SU-DHL-6 (cell line): ENCODE results near the gene TMEM79.
A peak's percentile ranks its signal among the peaks of the same experiment; 100 is the strongest.

ENCODE experiments used
- H2AFZ ChIP-seq: fragments of 200-600 bp; sonication (generic); 2 replicates; pipeline ENCODE4 v1.6.1; 2014; ENCODE audit warnings: low read depth, mild to moderate bottlenecking, moderate library complexity, mixed read lengths, antibody characterized with exemption, low read length; ENCODE audit not compliant: severe bottlenecking
- H3F3A ChIP-seq: fragments of 200-600 bp; shearing (Covaris generic); 2 replicates; pipeline ENCODE4 v1.6.0; 2016; ENCODE audit warnings: antibody characterized with exemption, mild to moderate bottlenecking; ENCODE audit not compliant: insufficient read depth
- H3K27ac ChIP-seq: fragments of 200-600 bp; sonication (generic); 2 replicates; pipeline ENCODE4 v1.5.1; 2016; ENCODE audit warnings: low read depth, mild to moderate bottlenecking, low read length, moderate library complexity, mixed read lengths
- H3K27me3 ChIP-seq: fragments of 200-600 bp; sonication (generic), shearing (Covaris generic); 2 replicates; pipeline ENCODE4 v1.6.0; 2014; ENCODE audit warnings: mild to moderate bottlenecking, low read length
- H3K36me3 ChIP-seq: fragments of 200-600 bp; sonication (generic); 2 replicates; pipeline ENCODE4 v1.6.1; 2014; ENCODE audit warnings: mild to moderate bottlenecking, low read length, mixed read lengths
- H3K4me2 ChIP-seq: fragments of 300-600, 200-600 bp; shearing (Covaris generic), sonication (generic); 2 replicates; pipeline ENCODE4 v1.6.0; 2014; ENCODE audit warnings: low read length, low read depth, mild to moderate bottlenecking; ENCODE audit not compliant: poor library complexity, severe bottlenecking
- H3K4me3 ChIP-seq: fragments of 200-600 bp; sonication (generic); 2 replicates; pipeline ENCODE4 v1.5.1; 2014; ENCODE audit warnings: antibody characterized with exemption, low read length, mild to moderate bottlenecking, mixed read lengths; ENCODE audit not compliant: insufficient read depth, poor library complexity, severe bottlenecking
- H3K79me2 ChIP-seq: fragments of 200-600 bp; sonication (generic); 2 replicates; pipeline ENCODE4 v1.6.1; 2014; ENCODE audit warnings: mild to moderate bottlenecking, low read length, moderate library complexity; ENCODE audit not compliant: insufficient read depth
- H3K9ac ChIP-seq: fragments of 200-600 bp; sonication (generic); 2 replicates; pipeline ENCODE4 v1.7.0; 2014; ENCODE audit warnings: mild to moderate bottlenecking, low read length
- H3K9me2 ChIP-seq: fragments of 200-600 bp; sonication (generic); replicated peaks from 2 replicates; pipeline ENCODE4 v1.6.1; 2014; ENCODE audit warnings: low read length; ENCODE audit not compliant: insufficient read depth
- H3K9me3 ChIP-seq: fragments of 200-600 bp; sonication (generic); 2 replicates; pipeline ENCODE4 v1.6.1; 2014; ENCODE audit warnings: low read length, mixed read lengths; ENCODE audit not compliant: insufficient read depth
- H4K20me1 ChIP-seq: fragments of 200-600 bp; sonication (generic); 2 replicates; pipeline ENCODE4 v1.6.1; 2014; ENCODE audit warnings: low read depth, mild to moderate bottlenecking, antibody characterized with exemption, low read length, moderate library complexity, mixed read lengths
- EZH2phosphoT487 ChIP-seq: fragments of 200-600 bp; sonication (generic), shearing (Covaris generic); conservative IDR thresholded peaks from 2 replicates; pipeline ENCODE4 v1.6.1; 2018; ENCODE audit warnings: mild to moderate bottlenecking, antibody characterized with exemption, low read length, moderate library complexity, mixed read lengths
- TF ChIP-seq, protein P1 (sequence below): fragments of 200-600 bp; sonication (generic); IDR thresholded peaks from one replicate; pipeline ENCODE4 v1.5.1; 2017; ENCODE audit warnings: antibody characterized with exemption, mild to moderate bottlenecking, low read length, moderate library complexity; ENCODE audit not compliant: insufficient read depth, poor library complexity, severe bottlenecking

Gene TMEM79

GRCh38 chr1:156284757-156285156, 632 bp downstream of the TMEM79 start:
- Histone ChIP-seq H3K9me2 (no peaks in the 10 kb centered on the region), H3K4me2 (no peak overlapping the region), H3K9ac (0 out of 2 replicates have a peak overlapping the region, but pooled peaks have one; percentile 90), H3K36me3 (peaks cover 4% of the 10 kb centered on the region; the same call in 1 of the 2 replicates), H3K9me3 (no peaks in the 10 kb centered on the region), H3K79me2 (peaks cover 26% of the 10 kb centered on the region), H3K27me3 (no peaks in the 10 kb centered on the region), H3K4me3 (no peak overlapping the region), H3K27ac (no peak overlapping the region), H4K20me1 (no peaks in the 10 kb centered on the region), H2AFZ (no peak overlapping the region), H3F3A (0 out of 2 replicates have a peak, but pooled peaks cover 6% of the 10 kb centered on the region)
- TF ChIP-seq, protein P1, sequence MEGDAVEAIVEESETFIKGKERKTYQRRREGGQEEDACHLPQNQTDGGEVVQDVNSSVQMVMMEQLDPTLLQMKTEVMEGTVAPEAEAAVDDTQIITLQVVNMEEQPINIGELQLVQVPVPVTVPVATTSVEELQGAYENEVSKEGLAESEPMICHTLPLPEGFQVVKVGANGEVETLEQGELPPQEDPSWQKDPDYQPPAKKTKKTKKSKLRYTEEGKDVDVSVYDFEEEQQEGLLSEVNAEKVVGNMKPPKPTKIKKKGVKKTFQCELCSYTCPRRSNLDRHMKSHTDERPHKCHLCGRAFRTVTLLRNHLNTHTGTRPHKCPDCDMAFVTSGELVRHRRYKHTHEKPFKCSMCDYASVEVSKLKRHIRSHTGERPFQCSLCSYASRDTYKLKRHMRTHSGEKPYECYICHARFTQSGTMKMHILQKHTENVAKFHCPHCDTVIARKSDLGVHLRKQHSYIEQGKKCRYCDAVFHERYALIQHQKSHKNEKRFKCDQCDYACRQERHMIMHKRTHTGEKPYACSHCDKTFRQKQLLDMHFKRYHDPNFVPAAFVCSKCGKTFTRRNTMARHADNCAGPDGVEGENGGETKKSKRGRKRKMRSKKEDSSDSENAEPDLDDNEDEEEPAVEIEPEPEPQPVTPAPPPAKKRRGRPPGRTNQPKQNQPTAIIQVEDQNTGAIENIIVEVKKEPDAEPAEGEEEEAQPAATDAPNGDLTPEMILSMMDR = no peak
- no peak for TF ChIP-seq EZH2phosphoT487

DNA sequence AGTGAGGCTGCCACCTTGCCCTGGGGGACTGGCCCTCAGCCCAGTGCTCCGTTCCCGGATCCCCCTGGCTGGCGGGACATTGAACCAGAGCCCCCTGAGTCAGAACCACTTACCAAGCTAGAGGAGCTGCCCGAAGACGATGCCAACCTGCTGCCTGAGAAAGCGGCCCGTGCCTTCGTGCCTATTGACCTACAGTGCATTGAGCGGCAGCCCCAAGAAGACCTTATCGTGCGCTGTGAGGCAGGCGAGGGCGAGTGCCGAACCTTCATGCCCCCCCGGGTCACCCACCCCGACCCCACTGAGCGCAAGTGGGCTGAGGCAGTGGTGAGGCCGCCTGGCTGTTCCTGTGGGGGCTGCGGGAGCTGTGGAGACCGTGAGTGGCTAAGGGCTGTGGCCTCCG, 1.3 kb downstream of the TMEM79 start:
- Histone ChIP-seq H3K79me2 (peaks cover 19% of the 10 kb centered on the region), H3K9ac (no peak overlapping the region), H3K27ac (no peak overlapping the region), H2AFZ (no peak overlapping the region), H3K4me2 (no peak overlapping the region), H3K9me2 (no peaks in the 10 kb centered on the region), H3K36me3 (peaks cover 4% of the 10 kb centered on the region; the same call in 1 of the 2 replicates), H3F3A (0 out of 2 replicates have a peak, but pooled peaks cover 9% of the 10 kb centered on the region), H3K27me3 (no peaks in the 10 kb centered on the region), H3K9me3 (no peaks in the 10 kb centered on the region), H3K4me3 (no peak overlapping the region), H4K20me1 (no peaks in the 10 kb centered on the region)
- TF ChIP-seq EZH2phosphoT487 = no peak
- TF ChIP-seq, protein P1 = no peak

DNA sequence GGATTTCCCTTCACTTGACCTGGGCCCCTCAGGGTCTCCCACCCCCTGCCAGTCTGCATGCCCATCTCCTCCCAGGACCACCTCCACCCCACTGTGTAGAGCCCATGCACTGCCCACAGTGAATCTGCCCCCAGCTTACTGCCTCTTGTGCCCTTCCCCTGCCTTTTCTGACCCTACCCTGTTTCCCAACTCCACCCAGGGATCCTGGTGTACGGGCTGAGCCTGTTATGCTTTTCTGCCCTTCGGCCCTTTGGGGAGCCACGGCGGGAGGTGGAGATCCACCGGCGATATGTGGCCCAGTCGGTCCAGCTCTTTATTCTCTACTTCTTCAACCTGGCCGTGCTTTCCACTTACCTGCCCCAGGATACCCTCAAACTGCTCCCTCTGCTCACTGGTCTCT, 1.9 kb downstream of the TMEM79 start:
- H3K79me2 ChIP-seq = peaks cover 13% of the 10 kb centered on the region
- H3K27ac ChIP-seq = no peak overlapping the region
- no peak overlapping the region for H3K4me3 ChIP-seq
- H3K4me2 ChIP-seq = no peak overlapping the region
- peaks cover 4% of the 10 kb centered on the region; the same call in 1 of the 2 replicates for H3K36me3 ChIP-seq
- H3K27me3 ChIP-seq = no peaks in the 10 kb centered on the region
- H4K20me1 ChIP-seq = no peaks in the 10 kb centered on the region
- H3K9me3 ChIP-seq = no peaks in the 10 kb centered on the region
- no peak for TF ChIP-seq EZH2phosphoT487
- TF ChIP-seq, protein P1 = no peak
- no peaks in the 10 kb centered on the region for H3K9me2 ChIP-seq
- 0 out of 2 replicates have a peak, but pooled peaks cover 9% of the 10 kb centered on the region for H3F3A ChIP-seq
- no peak overlapping the region for H2AFZ ChIP-seq
- no peak overlapping the region for H3K9ac ChIP-seq
